ENCODE measurements around the gene NIPSNAP2. TPM values are rescaled to one million over a fixed set of nuclear protein-coding genes. Genes with fewer than 3 reads are reported as not detected.

The NIPSNAP2 gene
- total and polyA plus RNA-seq, 2 experiments from 2014 or later: 97.7 to 207 TPM

DNA sequence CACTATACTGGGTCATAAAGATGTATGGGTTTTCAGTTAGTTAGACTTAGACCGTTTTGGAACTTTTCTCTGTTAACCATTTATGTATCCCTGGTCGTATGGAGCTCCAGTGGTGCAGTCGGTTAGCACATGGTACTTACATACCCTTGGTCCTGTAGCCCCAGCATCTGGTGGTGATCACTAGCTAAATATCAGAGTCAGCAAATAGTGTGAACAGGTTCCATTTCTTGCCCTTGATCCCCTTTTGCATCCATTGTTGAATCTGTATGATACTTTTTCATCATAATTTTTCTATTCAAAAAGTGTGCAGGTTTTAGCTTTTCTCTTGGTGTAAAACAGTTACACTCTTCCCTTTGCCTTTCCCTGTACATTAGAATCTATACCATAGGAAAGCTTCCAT, 15.9 kb downstream of the NIPSNAP2 start:
- H3K36me3 ChIP-seq: peaks cover 61% of the 10 kb centered on the region
- DNase-seq (ENCODE audit: low read depth in 1 of 2, low spot score in 1 of 2): no peak
- H3K4me1 ChIP-seq (ENCODE audit: low read depth): peaks cover 4% of the 10 kb centered on the region
- TF ChIP-seq, protein P1, sequence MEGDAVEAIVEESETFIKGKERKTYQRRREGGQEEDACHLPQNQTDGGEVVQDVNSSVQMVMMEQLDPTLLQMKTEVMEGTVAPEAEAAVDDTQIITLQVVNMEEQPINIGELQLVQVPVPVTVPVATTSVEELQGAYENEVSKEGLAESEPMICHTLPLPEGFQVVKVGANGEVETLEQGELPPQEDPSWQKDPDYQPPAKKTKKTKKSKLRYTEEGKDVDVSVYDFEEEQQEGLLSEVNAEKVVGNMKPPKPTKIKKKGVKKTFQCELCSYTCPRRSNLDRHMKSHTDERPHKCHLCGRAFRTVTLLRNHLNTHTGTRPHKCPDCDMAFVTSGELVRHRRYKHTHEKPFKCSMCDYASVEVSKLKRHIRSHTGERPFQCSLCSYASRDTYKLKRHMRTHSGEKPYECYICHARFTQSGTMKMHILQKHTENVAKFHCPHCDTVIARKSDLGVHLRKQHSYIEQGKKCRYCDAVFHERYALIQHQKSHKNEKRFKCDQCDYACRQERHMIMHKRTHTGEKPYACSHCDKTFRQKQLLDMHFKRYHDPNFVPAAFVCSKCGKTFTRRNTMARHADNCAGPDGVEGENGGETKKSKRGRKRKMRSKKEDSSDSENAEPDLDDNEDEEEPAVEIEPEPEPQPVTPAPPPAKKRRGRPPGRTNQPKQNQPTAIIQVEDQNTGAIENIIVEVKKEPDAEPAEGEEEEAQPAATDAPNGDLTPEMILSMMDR (IDR thresholded peaks at IDR 0.05; ENCODE audit: low read depth, low read length): no peak
- no peak overlapping the region for H3K4me3 ChIP-seq
- H3K27me3 ChIP-seq: no peaks in the 10 kb centered on the region
- no peak overlapping the region for H3K27ac ChIP-seq
- H3K9me3 ChIP-seq (ENCODE audit: low read depth): no peaks in the 10 kb centered on the region

DNA sequence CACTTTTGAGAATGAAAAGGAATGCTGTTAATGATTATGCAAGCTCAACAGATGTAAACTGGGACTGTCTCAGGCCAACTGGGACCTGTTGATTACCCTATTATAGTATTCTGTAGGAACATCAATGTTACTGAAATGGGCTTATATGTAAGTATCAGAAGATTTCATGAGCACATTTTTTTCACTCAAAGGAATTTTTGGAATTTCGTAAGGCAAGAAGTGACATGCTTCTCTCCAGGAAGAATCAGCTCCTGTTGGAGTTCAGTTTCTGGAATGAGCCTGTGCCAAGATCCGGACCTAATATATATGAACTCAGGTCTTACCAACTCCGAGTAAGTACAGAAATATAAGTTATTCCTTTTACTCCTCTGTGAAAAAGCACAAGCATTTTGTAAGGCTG, 19.2 kb downstream of the NIPSNAP2 start:
- Histone ChIP-seq H3K4me1 (ENCODE audit: low read depth) (no peaks in the 10 kb centered on the region), H3K9me3 (ENCODE audit: low read depth) (no peaks in the 10 kb centered on the region), H3K27me3 (no peaks in the 10 kb centered on the region), H3K36me3 (peaks cover 68% of the 10 kb centered on the region), H3K4me3 (no peak overlapping the region), H3K27ac (no peak overlapping the region)
- DNase-seq (ENCODE audit: low read depth in 1 of 2, low spot score in 1 of 2): no peak
- TF ChIP-seq, protein P1 (IDR thresholded peaks at IDR 0.05; ENCODE audit: low read depth, low read length): no peak

DNA sequence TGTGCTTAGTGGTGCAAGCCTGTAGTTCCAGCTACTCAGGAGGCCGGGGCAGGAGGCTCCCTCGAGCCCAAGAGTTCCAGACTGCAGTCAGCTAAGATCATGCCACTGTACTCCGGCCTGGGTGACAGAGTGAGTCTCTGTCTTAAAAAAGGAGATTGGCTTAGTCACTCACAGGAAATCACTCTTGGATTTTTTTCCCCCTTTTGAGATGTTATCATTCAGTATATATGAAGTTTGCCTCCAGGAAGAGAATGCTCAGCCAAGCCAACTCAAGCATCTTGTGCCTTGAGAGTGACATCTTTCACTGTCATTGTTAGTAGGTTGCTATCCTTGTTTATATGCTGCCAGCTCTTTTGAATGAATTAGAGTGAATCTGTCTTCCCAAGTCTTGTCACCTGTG, 28.0 kb downstream of the NIPSNAP2 start:
- DNase-seq (ENCODE audit: low read depth in 1 of 2, low spot score in 1 of 2): no peak
- no peak overlapping the region for H3K27ac ChIP-seq
- TF ChIP-seq, protein P1 (IDR thresholded peaks at IDR 0.05; ENCODE audit: low read depth, low read length): no peak
- no peak overlapping the region for H3K4me3 ChIP-seq
- no peaks in the 10 kb centered on the region for H3K9me3 ChIP-seq (ENCODE audit: low read depth)
- peaks cover 42% of the 10 kb centered on the region for H3K36me3 ChIP-seq
- H3K27me3 ChIP-seq: no peaks in the 10 kb centered on the region
- H3K4me1 ChIP-seq (ENCODE audit: low read depth): no peaks in the 10 kb centered on the region

DNA sequence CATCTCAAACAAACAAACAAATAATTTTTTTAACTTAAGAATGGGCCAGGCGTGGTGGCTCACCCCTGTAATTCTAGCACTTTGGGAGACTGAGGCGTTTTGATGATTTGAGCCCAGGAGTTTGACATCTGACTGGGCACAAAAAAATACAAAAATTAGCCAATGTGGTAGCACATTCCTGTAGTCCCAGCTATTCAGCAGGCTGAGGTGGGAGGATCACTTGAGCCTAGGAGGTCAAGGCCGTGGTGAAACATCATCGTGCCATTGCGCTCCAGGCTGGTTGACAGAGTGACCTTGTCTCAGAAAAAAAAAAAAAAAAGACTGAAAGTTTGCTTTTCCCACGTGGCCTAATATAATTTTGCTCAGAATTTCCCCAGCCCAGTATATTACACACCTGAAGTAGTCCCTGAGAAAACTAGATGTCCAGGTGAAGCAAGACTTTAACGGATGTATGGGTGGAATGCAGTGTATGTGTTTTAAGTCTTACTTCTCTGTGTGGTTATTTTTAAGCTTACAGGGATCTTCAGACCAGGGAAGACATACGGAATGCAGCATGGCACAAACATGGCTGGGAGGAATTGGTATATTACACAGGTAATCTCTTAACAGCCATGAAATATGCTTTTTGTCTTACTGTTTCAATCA, 32.6 kb downstream of the NIPSNAP2 start:
- DNase-seq (ENCODE audit: low read depth in 1 of 2, low spot score in 1 of 2): no peak
- TF ChIP-seq, protein P1 (IDR thresholded peaks at IDR 0.05; ENCODE audit: low read depth, low read length): no peak

DNA sequence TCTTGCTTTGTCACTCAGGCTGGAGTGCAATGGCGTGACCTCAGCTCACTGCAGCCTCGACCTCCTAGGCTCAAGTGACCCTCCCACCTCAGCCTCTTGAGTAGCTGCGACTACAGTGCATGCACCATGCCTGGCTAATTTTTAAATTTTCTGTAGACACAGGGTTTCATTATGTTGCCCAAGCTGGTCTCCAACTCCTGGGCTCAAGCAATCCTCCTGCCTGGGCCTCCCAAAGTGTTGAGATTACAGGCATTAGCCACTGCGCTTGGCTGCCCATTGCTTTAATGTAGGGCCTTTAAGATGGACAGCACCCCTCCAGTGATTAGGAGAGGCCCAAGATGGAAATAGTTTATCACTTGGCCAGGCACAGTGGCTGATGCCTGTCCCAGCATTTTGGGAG, 39.4 kb downstream of the NIPSNAP2 start:
- Histone ChIP-seq H3K4me3 (no peak overlapping the region), H3K27me3 (no peaks in the 10 kb centered on the region), H3K36me3 (no peaks in the 10 kb centered on the region), H3K9me3 (ENCODE audit: low read depth) (no peaks in the 10 kb centered on the region), H3K27ac (no peak overlapping the region), H3K4me1 (ENCODE audit: low read depth) (no peaks in the 10 kb centered on the region)
- TF ChIP-seq, protein P1 (IDR thresholded peaks at IDR 0.05; ENCODE audit: low read depth, low read length): no peak
- DNase-seq (ENCODE audit: low read depth in 1 of 2, low spot score in 1 of 2): no peak

More for the DNA sequence above, 32.6 kb downstream of the NIPSNAP2 start:
- no peak overlapping the region for H3K4me3 ChIP-seq
- H3K9me3 ChIP-seq (ENCODE audit: low read depth): no peaks in the 10 kb centered on the region
- H3K36me3 ChIP-seq: peaks cover 28% of the 10 kb centered on the region
- no peaks in the 10 kb centered on the region for H3K4me1 ChIP-seq (ENCODE audit: low read depth)
- no peak overlapping the region for H3K27ac ChIP-seq
- no peaks in the 10 kb centered on the region for H3K27me3 ChIP-seq
